ENCODE measurements around the gene MAGI2.

GRCh38 chr7:78383096-78383880 lies 1070.2 kb downstream of the MAGI2 start:
- TF ChIP-seq CTCF (IDR thresholded peaks at IDR 0.05; ENCODE audit: low read depth, low read length, missing input control) (no peak), REST (IDR thresholded peaks at IDR 0.05) (no peak), TAF1 (conservative IDR thresholded peaks at IDR 0.05) (no peak), RXRA (IDR thresholded peaks at IDR 0.05) (no peak), EGR1 (IDR thresholded peaks at IDR 0.05; ENCODE audit: low read depth in 2 of 2) (no peak), YY1 (IDR thresholded peaks at IDR 0.05) (no peak), JUND (IDR thresholded peaks at IDR 0.05) (no peak), HNF4A (conservative IDR thresholded peaks at IDR 0.05) (no peak), RAD21 (IDR thresholded peaks at IDR 0.05) (no peak), MAX (IDR thresholded peaks at IDR 0.05) (no peak), GABPA (IDR thresholded peaks at IDR 0.05 in 1 of 2, conservative IDR thresholded peaks at IDR 0.05 in 1 of 2) (no peak), ZBTB33 (IDR thresholded peaks at IDR 0.05) (no peak), SP1 (IDR thresholded peaks at IDR 0.05) (no peak), FOXA2 (IDR thresholded peaks at IDR 0.05) (no peak)

All from liver (tissue), 3 donors.